HEK293 (cell line): ENCODE data around the gene KIF20B.

Experiments
- CTCF ChIA-PET: fragments of 350-600 bp; formaldehyde crosslinking; extraction: SDS; loops from one replicate; lab custom pipeline; 2021; ENCODE audit warnings: antibody characterized with exemption; lab: Yijun Ruan, JAX
- POLR2A ChIA-PET: fragments of 300-600 bp; formaldehyde crosslinking; extraction: SDS; loops from one replicate; lab custom pipeline; 2020; ENCODE audit warnings: antibody characterized with exemption, inconsistent platforms; lab: Yijun Ruan, JAX
- H3K27ac ChIP-seq: fragments of 200-500 bp; sonication (Bioruptor generic); 2 replicates; pipeline ENCODE4 v1.5.1; 2014; ENCODE audit warnings: low read depth, low read length, control low read depth, inconsistent platforms; ENCODE audit errors: extremely low read depth
- H3K36me3 ChIP-seq, 2 experiments: fragments of 200-500 bp in 1 of 2; sonication (Bioruptor generic) in 1 of 2; 1 replicate in 1 of 2; 2 replicates in 1 of 2; pipeline ENCODE4 v1.5.1; 2014 to 2017; ENCODE audit warnings: inconsistent platforms in 2 of 2, low read length in 2 of 2; ENCODE audit not compliant: control insufficient read depth in 2 of 2, insufficient read depth in 1 of 2
- H3K4me1 ChIP-seq: fragments of 200-500 bp; sonication (Bioruptor generic); 2 replicates; pipeline ENCODE4 v1.5.1; 2014; ENCODE audit warnings: mild to moderate bottlenecking, low read length, inconsistent platforms; ENCODE audit not compliant: control insufficient read depth, insufficient read depth
- H3K4me3 ChIP-seq: 2 replicates; pipeline ENCODE4 v1.5.1; 2011; ENCODE audit warnings: low read depth, mild to moderate bottlenecking, control low read depth, low read length, moderate library complexity
- H3K9me3 ChIP-seq: fragments of 200-500 bp; sonication (Bioruptor generic); 2 replicates; pipeline ENCODE4 v1.5.1; 2014; ENCODE audit warnings: low read depth, low read length, inconsistent platforms; ENCODE audit not compliant: control insufficient read depth, insufficient read depth
- FEZF1 ChIP-seq: fragments of 450-650 bp; formaldehyde crosslinking; IDR thresholded peaks from 2 replicates; pipeline ENCODE4 v1.5.1; 2016; ENCODE audit warnings: missing biosample characterization, missing genetic modification characterization
- IKZF3 ChIP-seq: fragments of 450-650 bp; IDR thresholded peaks from 2 replicates; pipeline ENCODE4 v1.5.0; 2018; ENCODE audit warnings: missing biosample characterization, mild to moderate bottlenecking, missing genetic modification characterization, moderate library complexity
- MZF1 ChIP-seq: fragments of 450-650 bp; formaldehyde crosslinking; IDR thresholded peaks from 2 replicates; pipeline ENCODE4 v1.5.1; 2017; ENCODE audit warnings: missing biosample characterization, missing genetic modification characterization, borderline replicate concordance
- OSR2 ChIP-seq: fragments of 450-650 bp; formaldehyde crosslinking; IDR thresholded peaks from 2 replicates; pipeline ENCODE4 v1.5.1; 2016; ENCODE audit warnings: missing biosample characterization, missing genetic modification characterization
- OVOL3 ChIP-seq: fragments of 450-650 bp; formaldehyde crosslinking; IDR thresholded peaks from 2 replicates; pipeline ENCODE4 v1.5.1; 2016; ENCODE audit warnings: missing biosample characterization, missing genetic modification characterization
- PRDM1 ChIP-seq: fragments of 450-650 bp; formaldehyde crosslinking; IDR thresholded peaks from 2 replicates; pipeline ENCODE4; 2016; ENCODE audit warnings: missing biosample characterization, missing genetic modification characterization
- RBAK ChIP-seq: fragments of 450-650 bp; formaldehyde crosslinking; IDR thresholded peaks from 2 replicates; pipeline ENCODE4 v1.5.1; 2016; ENCODE audit warnings: missing biosample characterization, missing genetic modification characterization
- REPIN1 ChIP-seq: fragments of 450-650 bp; formaldehyde crosslinking; IDR thresholded peaks from 2 replicates; pipeline ENCODE4 v1.5.1; 2017; ENCODE audit warnings: missing biosample characterization, missing genetic modification characterization, low read depth
- ZBTB7A ChIP-seq: fragments of 450-650 bp; formaldehyde crosslinking; IDR thresholded peaks from 2 replicates; pipeline ENCODE4 v1.5.1; 2016; ENCODE audit warnings: low read depth, missing biosample characterization, missing genetic modification characterization
- ZNF155 ChIP-seq: fragments of 450-650 bp; formaldehyde crosslinking; IDR thresholded peaks from 2 replicates; pipeline ENCODE4 v1.5.1; 2016; ENCODE audit warnings: missing biosample characterization, missing genetic modification characterization
- ZNF335 ChIP-seq: fragments of 450-650 bp; formaldehyde crosslinking; conservative IDR thresholded peaks from 2 replicates; pipeline ENCODE4 v1.5.1; 2016; ENCODE audit warnings: missing biosample characterization, missing genetic modification characterization
- ZNF626 ChIP-seq: fragments of 450-650 bp; sonication (Bioruptor Pico); formaldehyde crosslinking; IDR thresholded peaks from 2 replicates; pipeline ENCODE4 v1.5.1; 2018; ENCODE audit warnings: missing biosample characterization, missing genetic modification characterization, inconsistent platforms
- ZNF785 ChIP-seq: fragments of 450-650 bp; formaldehyde crosslinking; IDR thresholded peaks from 2 replicates; pipeline ENCODE4 v1.5.1; 2016; ENCODE audit warnings: missing biosample characterization, missing genetic modification characterization
- ZNF792 ChIP-seq: fragments of 450-650 bp; formaldehyde crosslinking; IDR thresholded peaks from 2 replicates; pipeline ENCODE4 v1.5.1; 2016; ENCODE audit warnings: missing biosample characterization, missing genetic modification characterization
- TF ChIP-seq, protein P1 (sequence below): fragments of 450-650 bp; formaldehyde crosslinking; IDR thresholded peaks from 2 replicates; pipeline ENCODE4 v1.5.1; 2016; ENCODE audit warnings: missing biosample characterization, missing genetic modification characterization
- TF ChIP-seq, protein P2 (sequence below): fragments of 450-650 bp; formaldehyde crosslinking; IDR thresholded peaks from 2 replicates; pipeline ENCODE4; 2016; ENCODE audit warnings: missing biosample characterization, missing genetic modification characterization
- TF ChIP-seq, protein P3 (sequence below): fragments of 450-650 bp; formaldehyde crosslinking; IDR thresholded peaks from 2 replicates; pipeline ENCODE4 v1.5.1; 2017; ENCODE audit warnings: missing biosample characterization, missing genetic modification characterization
- TF ChIP-seq, protein P4 (sequence below): fragments of 450-650 bp; formaldehyde crosslinking; IDR thresholded peaks from 2 replicates; pipeline ENCODE4 v1.5.1; 2016; ENCODE audit warnings: missing biosample characterization, missing genetic modification characterization

Gene KIF20B

DNA sequence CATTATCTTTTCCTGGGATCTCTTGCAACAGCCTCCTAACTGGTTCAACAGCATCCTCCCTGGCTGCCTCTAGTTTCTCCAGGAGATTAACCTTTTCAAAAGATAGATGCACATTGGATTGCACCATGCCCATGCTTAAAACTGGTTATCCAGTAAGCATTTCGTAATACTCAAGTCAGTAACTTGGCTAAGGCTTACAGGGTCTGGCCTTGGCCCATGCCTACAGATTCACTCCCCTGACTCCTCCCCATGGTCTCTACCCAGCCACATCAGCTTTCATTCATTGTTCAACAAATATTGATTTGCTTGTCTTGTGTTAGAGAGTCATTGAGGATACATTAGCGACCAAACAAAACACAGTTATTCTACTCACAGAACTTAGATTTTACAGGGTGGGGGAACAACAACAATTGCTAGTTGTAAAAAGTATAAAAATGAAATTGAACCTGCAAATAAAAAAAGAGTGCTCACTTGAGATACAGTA lies 1.8 kb upstream of the KIF20B start (continued):
- TF ChIP-seq, protein P1, sequence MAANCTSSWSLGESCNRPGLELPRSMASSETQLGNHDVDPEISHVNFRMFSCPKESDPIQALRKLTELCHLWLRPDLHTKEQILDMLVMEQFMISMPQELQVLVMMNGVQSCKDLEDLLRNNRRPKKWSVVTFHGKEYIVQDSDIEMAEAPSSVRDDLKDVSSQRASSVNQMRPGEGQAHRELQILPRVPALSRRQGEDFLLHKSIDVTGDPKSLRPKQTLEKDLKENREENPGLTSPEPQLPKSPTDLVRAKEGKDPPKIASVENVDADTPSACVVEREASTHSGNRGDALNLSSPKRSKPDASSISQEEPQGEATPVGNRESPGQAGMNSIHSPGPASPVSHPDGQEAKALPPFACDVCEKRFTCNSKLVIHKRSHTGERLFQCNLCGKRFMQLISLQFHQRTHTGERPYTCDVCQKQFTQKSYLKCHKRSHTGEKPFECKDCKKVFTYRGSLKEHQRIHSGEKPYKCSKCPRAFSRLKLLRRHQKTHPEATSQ (tag by site-specific recombination) = no peak
- TF ChIP-seq, protein P2, sequence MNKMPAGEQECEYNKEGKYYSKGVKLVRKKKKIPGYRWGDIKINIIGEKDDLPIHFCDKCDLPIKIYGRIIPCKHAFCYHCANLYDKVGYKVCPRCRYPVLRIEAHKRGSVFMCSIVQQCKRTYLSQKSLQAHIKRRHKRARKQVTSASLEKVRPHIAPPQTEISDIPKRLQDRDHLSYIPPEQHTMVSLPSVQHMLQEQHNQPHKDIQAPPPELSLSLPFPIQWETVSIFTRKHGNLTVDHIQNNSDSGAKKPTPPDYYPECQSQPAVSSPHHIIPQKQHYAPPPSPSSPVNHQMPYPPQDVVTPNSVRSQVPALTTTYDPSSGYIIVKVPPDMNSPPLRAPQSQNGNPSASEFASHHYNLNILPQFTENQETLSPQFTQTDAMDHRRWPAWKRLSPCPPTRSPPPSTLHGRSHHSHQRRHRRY (tag by site-specific recombination) = no peak

DNA sequence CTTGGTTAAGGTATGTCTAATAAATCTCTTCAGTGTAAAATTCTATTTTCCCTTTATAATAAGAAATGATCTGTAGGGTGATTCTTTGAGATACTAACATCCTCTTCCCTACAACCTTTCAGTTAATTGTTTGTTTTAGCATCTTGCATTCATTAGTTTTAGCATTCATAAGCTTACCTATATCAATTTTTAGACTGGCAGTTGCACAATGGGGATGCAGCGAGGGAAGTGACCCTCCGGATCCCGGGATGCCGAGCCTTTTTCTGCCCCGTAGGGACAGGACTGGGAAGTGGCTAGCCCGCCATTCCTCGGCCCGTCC lies 508 bp upstream of the KIF20B start:
- CTCF ChIA-PET = interaction anchor here (0.7 to 1.0 kb wide), 2 partner anchors 234 to 440 kb away, joined by 3 to 4 read pairs; no protein-coding TSS in a partner anchor
- peak overlapping the region; percentile 61 for H3K4me3 ChIP-seq

DNA sequence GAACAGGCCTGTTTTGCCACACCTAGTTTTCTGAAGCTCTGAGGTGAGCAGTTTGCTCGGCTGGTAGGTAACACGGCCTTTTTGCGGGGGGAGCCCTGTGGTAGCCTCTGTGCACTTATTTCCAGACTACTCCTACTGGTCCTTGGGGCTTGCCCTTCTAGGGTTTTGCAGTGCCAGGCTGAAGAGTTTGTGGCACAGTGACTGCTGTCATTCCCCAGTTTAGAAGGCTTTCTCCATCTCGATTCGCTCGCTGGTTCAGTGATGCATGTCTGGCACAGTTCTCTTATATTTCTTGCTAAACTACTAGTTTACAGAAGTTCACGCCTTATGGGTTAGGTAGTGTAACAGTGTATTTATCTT lies 711 bp downstream of the KIF20B start:
- ChIA-PET POLR2A (interaction anchor here (1.3 to 2.1 kb wide), 6 partner anchors 14 to 110 kb away, joined by 3 to 61 read pairs (median 6); no protein-coding TSS in a partner anchor), CTCF (no interaction called here)
- peaks cover 0 to 4% of the 10 kb centered on the region in 2 experiments; a peak in 1 of 3 replicates for H3K36me3 ChIP-seq
- TF ChIP-seq ZNF155 (tag by site-specific recombination) (no peak), OSR2 (tag by site-specific recombination) (0 out of 2 replicates have a peak, but pooled peaks have one; percentile 2), ZNF792 (tag by site-specific recombination) (0 out of 2 replicates have a peak, but pooled peaks have one; percentile 1), ZNF335 (tag by site-specific recombination) (0 out of 2 replicates have a peak, but pooled peaks have one; percentile 20)
- peaks cover 18% of the 10 kb centered on the region for H3K4me1 ChIP-seq
- peak overlapping the region; percentile 61 for H3K4me3 ChIP-seq
- no peaks in the 10 kb centered on the region for H3K9me3 ChIP-seq
- H3K27ac ChIP-seq = peak overlapping the region; percentile 88

More for the DNA sequence above, 508 bp upstream of the KIF20B start:
- Histone ChIP-seq H3K36me3 (no peaks in the 10 kb centered on the region; a peak in 1 of 3 replicates), H3K27ac (peak overlapping the region; percentile 68), H3K4me1 (peaks cover 15% of the 10 kb centered on the region), H3K9me3 (no peaks in the 10 kb centered on the region)
- POLR2A ChIA-PET = interaction anchor here (0.6 to 2.1 kb wide), 20 partner anchors 9 to 1911 kb away, joined by 3 to 61 read pairs (median 5); no protein-coding TSS in a partner anchor
- TF ChIP-seq FEZF1 = peak; percentile 46; the same call in 1 of the 2 replicates
- TF ChIP-seq MZF1 (tag by site-specific recombination) = peak; percentile 48; the same call in 1 of the 2 replicates
- TF ChIP-seq IKZF3 (tag by site-specific recombination) = peak; percentile 68
- no peak for TF ChIP-seq ZBTB7A

DNA sequence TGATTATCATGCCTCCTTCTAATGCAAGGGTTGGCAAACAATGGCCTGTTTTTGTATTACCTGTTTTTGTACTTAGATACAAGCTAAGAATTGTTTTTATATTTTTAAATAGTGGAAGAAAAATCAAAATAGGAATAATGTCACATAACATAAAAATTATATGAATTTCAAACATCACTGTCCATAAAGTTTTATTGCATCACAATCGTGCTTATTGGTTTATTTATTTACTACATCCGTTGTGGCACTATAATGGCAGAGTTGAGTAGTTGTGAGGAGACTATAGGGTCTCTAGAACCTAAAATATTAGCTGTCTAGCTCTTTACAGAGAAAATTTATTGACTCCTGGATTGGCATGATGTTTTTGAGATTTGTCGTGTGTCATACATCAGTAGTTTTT lies 4.1 kb downstream of the KIF20B start:
- POLR2A ChIA-PET = no interaction called here
- H3K4me3 ChIP-seq = no peak overlapping the region
- CTCF ChIA-PET = no interaction called here
- TF ChIP-seq REPIN1 (no peak), RBAK (tag by site-specific recombination) (no peak), ZNF785 (tag by site-specific recombination) (no peak), OVOL3 (tag by site-specific recombination) (no peak), ZNF626 (no peak)
- H3K4me1 ChIP-seq = peaks cover 18% of the 10 kb centered on the region
- H3K9me3 ChIP-seq = no peaks in the 10 kb centered on the region
- H3K27ac ChIP-seq = no peak overlapping the region
- peaks cover 5 to 20% of the 10 kb centered on the region in 2 experiments for H3K36me3 ChIP-seq

DNA sequence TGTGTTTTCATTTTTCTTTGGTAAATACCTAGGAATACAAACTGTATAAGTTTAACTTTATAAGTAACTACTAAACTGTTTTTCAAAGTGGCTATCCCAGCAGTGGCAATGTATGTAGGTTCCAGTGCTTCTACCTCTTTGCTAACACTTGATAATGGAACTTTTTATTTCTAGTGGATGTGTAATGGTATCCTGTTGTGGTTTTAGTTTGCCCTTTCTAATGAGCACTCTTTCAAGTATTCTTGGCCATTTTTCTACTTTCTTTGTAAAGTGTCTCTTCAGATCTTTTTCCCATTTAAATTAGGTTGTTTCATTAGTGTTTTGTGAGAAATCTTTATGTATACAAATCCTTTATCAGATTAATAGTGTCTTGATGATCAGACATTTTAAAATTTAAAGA lies 4.6 kb downstream of the KIF20B start:
- Histone ChIP-seq H3K27ac (no peak overlapping the region), H3K4me3 (no peak overlapping the region)
- TF ChIP-seq PRDM1 (peak; percentile 83), FEZF1 (peak; percentile 25; the same call in 1 of the 2 replicates)
- TF ChIP-seq, protein P3, sequence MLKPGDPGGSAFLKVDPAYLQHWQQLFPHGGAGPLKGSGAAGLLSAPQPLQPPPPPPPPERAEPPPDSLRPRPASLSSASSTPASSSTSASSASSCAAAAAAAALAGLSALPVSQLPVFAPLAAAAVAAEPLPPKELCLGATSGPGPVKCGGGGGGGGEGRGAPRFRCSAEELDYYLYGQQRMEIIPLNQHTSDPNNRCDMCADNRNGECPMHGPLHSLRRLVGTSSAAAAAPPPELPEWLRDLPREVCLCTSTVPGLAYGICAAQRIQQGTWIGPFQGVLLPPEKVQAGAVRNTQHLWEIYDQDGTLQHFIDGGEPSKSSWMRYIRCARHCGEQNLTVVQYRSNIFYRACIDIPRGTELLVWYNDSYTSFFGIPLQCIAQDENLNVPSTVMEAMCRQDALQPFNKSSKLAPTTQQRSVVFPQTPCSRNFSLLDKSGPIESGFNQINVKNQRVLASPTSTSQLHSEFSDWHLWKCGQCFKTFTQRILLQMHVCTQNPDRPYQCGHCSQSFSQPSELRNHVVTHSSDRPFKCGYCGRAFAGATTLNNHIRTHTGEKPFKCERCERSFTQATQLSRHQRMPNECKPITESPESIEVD (tag by site-specific recombination) = peak; percentile 38; the same call in 1 of the 2 replicates
- TF ChIP-seq, protein P4, sequence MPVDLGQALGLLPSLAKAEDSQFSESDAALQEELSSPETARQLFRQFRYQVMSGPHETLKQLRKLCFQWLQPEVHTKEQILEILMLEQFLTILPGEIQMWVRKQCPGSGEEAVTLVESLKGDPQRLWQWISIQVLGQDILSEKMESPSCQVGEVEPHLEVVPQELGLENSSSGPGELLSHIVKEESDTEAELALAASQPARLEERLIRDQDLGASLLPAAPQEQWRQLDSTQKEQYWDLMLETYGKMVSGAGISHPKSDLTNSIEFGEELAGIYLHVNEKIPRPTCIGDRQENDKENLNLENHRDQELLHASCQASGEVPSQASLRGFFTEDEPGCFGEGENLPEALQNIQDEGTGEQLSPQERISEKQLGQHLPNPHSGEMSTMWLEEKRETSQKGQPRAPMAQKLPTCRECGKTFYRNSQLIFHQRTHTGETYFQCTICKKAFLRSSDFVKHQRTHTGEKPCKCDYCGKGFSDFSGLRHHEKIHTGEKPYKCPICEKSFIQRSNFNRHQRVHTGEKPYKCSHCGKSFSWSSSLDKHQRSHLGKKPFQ (tag by site-specific recombination) = no peak
- TF ChIP-seq, all 188 proteins: peak for 3
- CTCF ChIA-PET = no interaction called here
- H3K36me3 ChIP-seq = peaks cover 9 to 22% of the 10 kb centered on the region in 2 experiments
- no peaks in the 10 kb centered on the region for H3K9me3 ChIP-seq
- POLR2A ChIA-PET = no interaction called here
- H3K4me1 ChIP-seq = peaks cover 18% of the 10 kb centered on the region
